Natural killer cell (primary cell): ENCODE measurements around the gene FOSB. TPM values are rescaled to one million over a fixed set of nuclear protein-coding genes. Genes with fewer than 3 reads are reported as not detected.

Experiments
- ATAC-seq, 3 donors: fragments of 150-1000 bp in 2 of 3; fragments of 200-7000 bp in 1 of 3; cut with Tn5 transposase; 1 replicate in 1 of 3; 2 replicates in 2 of 3; pipeline ENCODE4 v1.10.0; 2021; ENCODE audit warnings: mild to moderate bottlenecking in 2 of 3, moderate library complexity in 2 of 3
- DNase-seq, 2 donors: peaks; one replicate each; pipeline versions ENCODE4 v3.0.0 to v3.0.0-alpha.2; 2013 to 2021; ENCODE audit warnings: mixed read lengths in 1 of 2
- H3K27ac ChIP-seq: one replicate; pipeline ENCODE4 v1.5.1; 2013; ENCODE audit warnings: mild to moderate bottlenecking, low read length
- H3K27me3 ChIP-seq: one replicate; pipeline ENCODE4 v1.6.1; 2013; ENCODE audit warnings: low read length; ENCODE audit not compliant: control insufficient read depth, insufficient read depth
- H3K36me3 ChIP-seq: one replicate; pipeline ENCODE4 v1.6.1; 2013; ENCODE audit warnings: low read length; ENCODE audit not compliant: control insufficient read depth, insufficient read depth
- H3K4me1 ChIP-seq: one replicate; pipeline ENCODE4 v1.6.1; 2013; ENCODE audit warnings: low read length; ENCODE audit not compliant: control insufficient read depth, insufficient read depth
- H3K4me3 ChIP-seq: one replicate; pipeline ENCODE4 v1.5.1; 2013; ENCODE audit warnings: low read length
- H3K9me3 ChIP-seq: one replicate; pipeline ENCODE4 v1.6.1; 2013; ENCODE audit warnings: low read length; ENCODE audit not compliant: control insufficient read depth, insufficient read depth
- H3K27ac Mint-ChIP-seq, 2 donors: one replicate each; pipeline ENCODE4 v1.8.0; 2022; ENCODE audit warnings: mild to moderate bottlenecking in 2 of 2, mixed read lengths in 2 of 2, moderate library complexity in 1 of 2
- H3K27me3 Mint-ChIP-seq, 2 donors: one replicate each; pipeline ENCODE4 v1.8.0; 2022; ENCODE audit warnings: low read depth in 2 of 2, mixed read lengths in 2 of 2
- H3K36me3 Mint-ChIP-seq: one replicate; pipeline ENCODE4 v1.8.0; 2022; ENCODE audit warnings: mixed read lengths
- H3K4me1 Mint-ChIP-seq, 2 donors: one replicate each; pipeline ENCODE4 v1.8.0; 2022; ENCODE audit warnings: mixed read lengths in 2 of 2
- H3K4me3 Mint-ChIP-seq: one replicate; pipeline ENCODE4 v1.8.0; 2022; ENCODE audit warnings: mild to moderate bottlenecking, moderate library complexity, mixed read lengths
- H3K9me3 Mint-ChIP-seq, 2 donors: one replicate each; pipeline ENCODE4 v1.8.0; 2022; ENCODE audit warnings: mixed read lengths in 2 of 2
- WGBS: methylation state at CpG from one replicate; pipeline ENCODE4 v1.1.7; 2013; ENCODE audit warnings: missing lambda C conversion rate; ENCODE audit not compliant: insufficient coverage; 5-methylcytosine and 5-hydroxymethylcytosine counted together
- intact Hi-C: fragments of 100-400 bp; cut with micrococcal nuclease; formaldehyde crosslinking; loops from one replicate; pipeline ENCODE4 v1.14.2; 2022
- total RNA-seq, 4 donors: library from RNA; stranded (reverse); fragments of 120-200 nt in 1 of 4; gene quantifications; one replicate each; pipeline versions ENCODE4 v1.2.3 to v1.2.4, GENCODE V29; 2013 to 2022
- TF ChIP-seq, protein P1 (sequence below): fragments of 200-600 bp; IDR thresholded peaks from one replicate; pipeline ENCODE4 v1.8.0; 2022; ENCODE audit warnings: antibody characterized with exemption

Gene FOSB
- total RNA-seq, 3 donors from 2014 or later (not counting 1 experiment from before 2014, with no cell fraction given), result 784 to 1,837 (median 1,121) TPM

GRCh38 chr19:45512881-45513483 is 45.2 kb downstream of the FOSB start:
- Histone ChIP-seq H3K9me3 (no peaks in the 10 kb centered on the region), H3K4me1 (peaks cover 75% of the 10 kb centered on the region), H3K27me3 (no peaks in the 10 kb centered on the region), H3K36me3 (peaks cover 15% of the 10 kb centered on the region), H3K27ac (no peak overlapping the region), H3K4me3 (no peak overlapping the region)
- Mint-ChIP-seq H3K36me3 (no peaks in the 10 kb centered on the region), H3K9me3 (no peaks in the 10 kb centered on the region), H3K27me3 (no peaks in the 10 kb centered on the region), H3K4me3 (peak overlapping the region; percentile 28), H3K27ac (peak overlapping the region; percentile 81 to 89), H3K4me1 (peaks cover 55 to 86% of the 10 kb centered on the region in 2 donors)
- intact Hi-C loops, result no loop called here
- TF ChIP-seq, protein P1, sequence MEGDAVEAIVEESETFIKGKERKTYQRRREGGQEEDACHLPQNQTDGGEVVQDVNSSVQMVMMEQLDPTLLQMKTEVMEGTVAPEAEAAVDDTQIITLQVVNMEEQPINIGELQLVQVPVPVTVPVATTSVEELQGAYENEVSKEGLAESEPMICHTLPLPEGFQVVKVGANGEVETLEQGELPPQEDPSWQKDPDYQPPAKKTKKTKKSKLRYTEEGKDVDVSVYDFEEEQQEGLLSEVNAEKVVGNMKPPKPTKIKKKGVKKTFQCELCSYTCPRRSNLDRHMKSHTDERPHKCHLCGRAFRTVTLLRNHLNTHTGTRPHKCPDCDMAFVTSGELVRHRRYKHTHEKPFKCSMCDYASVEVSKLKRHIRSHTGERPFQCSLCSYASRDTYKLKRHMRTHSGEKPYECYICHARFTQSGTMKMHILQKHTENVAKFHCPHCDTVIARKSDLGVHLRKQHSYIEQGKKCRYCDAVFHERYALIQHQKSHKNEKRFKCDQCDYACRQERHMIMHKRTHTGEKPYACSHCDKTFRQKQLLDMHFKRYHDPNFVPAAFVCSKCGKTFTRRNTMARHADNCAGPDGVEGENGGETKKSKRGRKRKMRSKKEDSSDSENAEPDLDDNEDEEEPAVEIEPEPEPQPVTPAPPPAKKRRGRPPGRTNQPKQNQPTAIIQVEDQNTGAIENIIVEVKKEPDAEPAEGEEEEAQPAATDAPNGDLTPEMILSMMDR, result no peak
- WGBS, result 85% methylated on average over 6 of the region's 6 CpGs
- DNase-seq (no peak), ATAC-seq (no peak)

DNA sequence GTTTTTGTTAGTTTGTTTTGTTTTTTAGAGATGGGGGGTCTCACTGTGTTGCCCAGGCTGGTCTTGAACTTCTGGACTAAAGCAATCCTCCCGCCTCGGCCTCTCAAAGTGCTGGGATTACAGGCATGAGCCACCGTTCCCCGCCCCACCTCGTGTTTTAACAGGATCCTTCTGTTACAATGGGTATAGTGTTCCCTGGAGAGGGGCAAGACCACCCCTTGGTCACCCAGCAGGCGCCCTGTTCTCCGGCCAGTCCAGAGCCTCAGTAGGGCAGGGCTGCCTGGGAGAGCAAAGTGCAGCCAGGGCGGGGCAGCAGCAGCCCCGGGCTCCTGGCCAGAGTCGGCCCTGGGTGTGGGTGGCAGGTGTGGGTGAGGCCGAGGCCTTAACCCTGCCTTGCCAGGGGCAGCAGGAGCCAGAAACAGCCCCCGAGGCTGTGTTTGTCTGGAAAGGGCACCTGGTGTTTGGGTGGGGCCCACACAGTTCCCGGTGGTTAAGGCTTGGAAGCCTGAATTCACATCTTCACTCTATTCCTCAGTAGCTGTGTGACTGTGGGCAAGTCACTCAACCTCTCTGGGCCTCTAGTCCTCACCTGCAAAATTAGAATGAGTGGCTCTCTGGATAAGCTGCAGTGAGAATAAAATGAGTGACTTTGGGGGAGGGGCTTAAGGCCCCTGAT is 46.7 kb downstream of the FOSB start:
- DNase-seq (no peak), ATAC-seq (peak in 1 of 3 donors; percentile 16)
- intact Hi-C loops, result no loop called here
- Mint-ChIP-seq H3K36me3 (no peaks in the 10 kb centered on the region), H3K9me3 (no peaks in the 10 kb centered on the region), H3K27ac (peak overlapping the region; percentile 81 to 89), H3K4me1 (peaks cover 46 to 75% of the 10 kb centered on the region in 2 donors), H3K27me3 (no peaks in the 10 kb centered on the region), H3K4me3 (peak overlapping the region; percentile 63)
- Histone ChIP-seq H3K4me1 (peaks cover 65% of the 10 kb centered on the region), H3K4me3 (no peak overlapping the region), H3K36me3 (peaks cover 25% of the 10 kb centered on the region), H3K27me3 (no peaks in the 10 kb centered on the region), H3K9me3 (no peaks in the 10 kb centered on the region), H3K27ac (peak overlapping the region; percentile 81)
- WGBS, result 64% methylated on average over 12 of the region's 13 CpGs
- TF ChIP-seq, protein P1, result no peak

- ATAC-seq (peak; percentile 68 to 78 (median 72)), DNase-seq (peak in 1 of 2 donors; percentile 66)
- peak overlapping the region; percentile 50 for H3K4me3 Mint-ChIP-seq
- H3K4me1 ChIP-seq, result peaks cover 59% of the 10 kb centered on the region
- no peak overlapping the region for H3K4me3 ChIP-seq
- no peaks in the 10 kb centered on the region for H3K27me3 ChIP-seq
- no peaks in the 10 kb centered on the region for H3K9me3 Mint-ChIP-seq
- no peaks in the 10 kb centered on the region for H3K27me3 Mint-ChIP-seq
- H3K27ac Mint-ChIP-seq, result peak overlapping the region; percentile 81 to 89
- no peaks in the 10 kb centered on the region for H3K9me3 ChIP-seq
- H3K36me3 ChIP-seq, result peaks cover 30% of the 10 kb centered on the region
- 20% methylated on average over 8 of the region's 10 CpGs for WGBS
- H3K36me3 Mint-ChIP-seq, result no peaks in the 10 kb centered on the region
- TF ChIP-seq, protein P1, result no peak
- intact Hi-C loops, result no loop called here
- H3K4me1 Mint-ChIP-seq, result peaks cover 40 to 68% of the 10 kb centered on the region in 2 donors
- peak overlapping the region; percentile 81 for H3K27ac ChIP-seq
These were observed 47.4 kb downstream of the FOSB start for GRCh38 chr19:45515081-45515624.
